ENCODE measurements around the gene BBS5.

GRCh38 chr2:169480079-169480465, 778 bp downstream of the BBS5 start:
- TF ChIP-seq POLR2AphosphoS5 (IDR thresholded peaks at IDR 0.05; ENCODE audit: borderline replicate concordance, low read depth, low read length) (no peak), EZH2 (IDR thresholded peaks at IDR 0.05) (no peak), FOXP2 (optimal IDR thresholded peaks at IDR 0.05; ENCODE audit: control extremely low read depth, extremely low read length, insufficient read depth) (no peak)

Measured in SK-N-MC (cell line).